Epithelial cell of proximal tubule (primary cell): ENCODE results near the gene TMPRSS15. TPM values are rescaled to one million over a fixed set of nuclear protein-coding genes. Genes with fewer than 3 reads are reported as not detected.

ENCODE experiments used
- DNase-seq: peaks from one replicate; pipeline ENCODE4 v3.0.0-alpha.2; 2011; ENCODE audit warnings: low read depth
- H3K4me3 ChIP-seq: 2 replicates; pipeline ENCODE4 v1.5.1; 2011; ENCODE audit warnings: low read depth, mild to moderate bottlenecking, low read length
- CTCF ChIP-seq: conservative IDR thresholded peaks from 2 replicates; pipeline ENCODE4 v1.5.1; 2012; ENCODE audit warnings: low read depth, mild to moderate bottlenecking, low read length
- total RNA-seq: library from RNA; depleted of rRNA; stranded (reverse); fragments of >200 nt; gene quantifications from 2 replicates; pipeline ENCODE4 v1.2.3, GENCODE V29; 2015

The TMPRSS15 gene
- not detected in 2 replicates for total RNA-seq

- no peak within 1 kb of the TSS for H3K4me3 ChIP-seq
- DNase-seq: no peak
- TF ChIP-seq CTCF: no peak
Observed at GRCh38 chr21:18403735-18404450, at the start of gene TMPRSS15. Gene TMPRSS15 (minus strand): TSS chr21:18403785. CDS start chr21:18403622, 163 bp downstream.

GRCh38 chr21:18451670-18452069 is 48.1 kb upstream of the TMPRSS15 start:
- TF ChIP-seq CTCF: no peak
- H3K4me3 ChIP-seq: no peak overlapping the region
- no peak for DNase-seq

GRCh38 chr21:18449605-18450550 is 46.3 kb upstream of the TMPRSS15 start:
- H3K4me3 ChIP-seq: no peak overlapping the region
- no peak for DNase-seq
- TF ChIP-seq CTCF: no peak

GRCh38 chr21:18443701-18444100 is 40.1 kb upstream of the TMPRSS15 start:
- no peak for TF ChIP-seq CTCF
- no peak for DNase-seq
- H3K4me3 ChIP-seq: no peak overlapping the region

GRCh38 chr21:18443085-18443484 is 39.5 kb upstream of the TMPRSS15 start:
- no peak for TF ChIP-seq CTCF
- H3K4me3 ChIP-seq: no peak overlapping the region
- no peak for DNase-seq

- H3K4me3 ChIP-seq: no peak overlapping the region
- no peak for TF ChIP-seq CTCF
- no peak for DNase-seq
Observed at GRCh38 chr21:18430341-18430740, 26.8 kb upstream of the TMPRSS15 start.
